A549 treated with dexamethasone at 1 μM for 4 hours (cell line): ENCODE data around the gene ZNF460. TPM values are rescaled to one million over a fixed set of nuclear protein-coding genes. Genes with fewer than 3 reads are reported as not detected.

Experiments
- total RNA-seq: library from RNA; stranded (reverse); fragments of 200-300 nt; extraction: Qiagen RNA extraction; gene quantifications from 5 replicates; pipeline ENCODE4 v1.2.3, GENCODE V29; 2022

Gene ZNF460
- 0.92 to 1.9 TPM (median 1.1 TPM) in 5 replicates for total RNA-seq

GRCh38 chr19:57280165-57280961 is at the start of gene ZNF460:
TSS of gene ZNF460 (plus strand) at chr19:57280485. CDS start at chr19:57280807, 322 bp downstream.

GRCh38 chr19:57240311-57241090 is 39.8 kb upstream of the ZNF460 start, which contains the start of gene ZNF805:
TSS of gene ZNF805 (plus strand) at chr19:57240632. CDS start at chr19:57240892, 260 bp downstream.

GRCh38 chr19:57320180-57321084 is 40.1 kb downstream of the ZNF460 start, which contains the start of gene ZNF543:
TSS of gene ZNF543 (plus strand) at chr19:57320472. CDS start at chr19:57320854, 382 bp downstream.

Other genes with a start within 250 kb of the ZNF460 start
- not detected in 5 replicates for gene USP29, start 160.5 kb upstream of the ZNF460 start, total RNA-seq
- gene ZIM3, start 135.3 kb upstream of the ZNF460 start, total RNA-seq: not detected in 5 replicates
- 0.08 to 0.11 TPM in 2 of 5 replicates, not detected in the others for gene DUXA, start 113.0 kb upstream of the ZNF460 start, total RNA-seq
- gene ZNF264, start 89.0 kb upstream of the ZNF460 start, total RNA-seq: 7.5 to 9.6 TPM (median 8.1 TPM) in 5 replicates
- 0.26 to 0.62 TPM (median 0.40 TPM) in 5 replicates for gene AURKC, start 49.5 kb upstream of the ZNF460 start, total RNA-seq
- 1.5 to 2.8 TPM (median 2.3 TPM) in 5 replicates for gene ZNF805, start 39.9 kb upstream of the ZNF460 start, total RNA-seq
- gene ZNF543, start 40.0 kb downstream of the ZNF460 start, total RNA-seq: 1.6 to 1.9 TPM (median 1.7 TPM) in 5 replicates
- 2.2 to 2.6 TPM (median 2.2 TPM) in 5 replicates for gene ZNF304, start 70.8 kb downstream of the ZNF460 start, total RNA-seq
- 13.1 to 17.4 TPM (median 13.3 TPM) in 5 replicates for gene TRAPPC2B, start 83.1 kb downstream of the ZNF460 start, total RNA-seq
- gene ZNF547, start 83.1 kb downstream of the ZNF460 start, total RNA-seq: 1.0 to 1.7 TPM (median 1.5 TPM) in 5 replicates
- gene ZNF548, start 109.4 kb downstream of the ZNF460 start, total RNA-seq: 3.8 to 4.8 TPM (median 4.0 TPM) in 5 replicates
- 5.0 to 7.8 TPM (median 5.2 TPM) in 5 replicates for gene ZNF17, start 130.7 kb downstream of the ZNF460 start, total RNA-seq
- gene ZNF749, start 154.8 kb downstream of the ZNF460 start, total RNA-seq: 12.5 to 13.8 TPM (median 13.5 TPM) in 5 replicates
- gene VN1R1, start 176.7 kb downstream of the ZNF460 start, total RNA-seq: 0.06 to 0.13 TPM in 2 of 5 replicates, not detected in the others
- gene ZNF772, start 197.1 kb downstream of the ZNF460 start, total RNA-seq: 0.86 to 1.8 TPM (median 1.6 TPM) in 5 replicates
- gene ZNF419, start 207.3 kb downstream of the ZNF460 start, total RNA-seq: 5.3 to 6.8 TPM (median 6.5 TPM) in 5 replicates
- 4.2 to 5.7 TPM (median 4.9 TPM) in 5 replicates for gene ZNF773, start 219.5 kb downstream of the ZNF460 start, total RNA-seq
- 1.7 to 2.0 TPM (median 1.8 TPM) in 5 replicates for gene ZNF549, start 246.9 kb downstream of the ZNF460 start, total RNA-seq